Spleen (tissue), 7 donors: Measurements from ENCODE around the gene PKHD1.

ENCODE experiments used
- CTCF ChIP-seq, 11 experiments: fragments of 200-600 bp in 7 of 11; fragments of 450-650 bp in 4 of 11; sonication (generic) in 4 of 11; IDR thresholded peaks in 8 of 11; conservative IDR thresholded peaks in 3 of 11; 1 replicate in 7 of 11; 2 replicates in 4 of 11; pipeline versions ENCODE4 v1.4.0 to v1.8.0; 2016 to 2021; ENCODE audit warnings: antibody characterized with exemption in 11 of 11, inconsistent platforms in 4 of 11, mild to moderate bottlenecking in 1 of 11
- POLR2A ChIP-seq, 3 donors: fragments of 450-650 bp; IDR thresholded peaks; one replicate each; pipeline ENCODE4 v1.5.1; 2017; ENCODE audit warnings: antibody characterized with exemption in 3 of 3, mild to moderate bottlenecking in 1 of 3
- POLR2AphosphoS5 ChIP-seq, 3 donors: sonication (generic); formaldehyde crosslinking; IDR thresholded peaks; one replicate each; pipeline ENCODE4 v1.5.1; 2017; ENCODE audit warnings: antibody characterized with exemption in 3 of 3
- donor health status: DM: no; HTN: no; CAD: no; lungs with moderate emphysema.
- donor health status: DM: no; HTN: no; CAD: no.
- donor health status: DM: no; HTN: no; CAD: no.

- peak in 10 of 11 experiments; percentile 27 to 60 (median 51) for TF ChIP-seq CTCF (IDR thresholded peaks at IDR 0.05 in 8 of 11, conservative IDR thresholded peaks at IDR 0.05 in 3 of 11)
- no peak for TF ChIP-seq POLR2A (IDR thresholded peaks at IDR 0.05)
- no peak for TF ChIP-seq POLR2AphosphoS5 (IDR thresholded peaks at IDR 0.05)
These were observed 127.5 kb downstream of the PKHD1 start for GRCh38 chr6:51959744-51960383.
